HepG2 (cell line): ENCODE results near the gene TPRN. TPM values are rescaled to one million over a fixed set of nuclear protein-coding genes. Genes with fewer than 3 reads are reported as not detected.
A peak's percentile ranks its signal among the peaks of the same experiment; 100 is the strongest.

ENCODE experiments used
- CCDC6 ChIP-seq: sonication (generic); formaldehyde crosslinking; IDR thresholded peaks from 2 replicates; pipeline ENCODE4 v1.8.1; 2022; ENCODE audit warnings: mild to moderate bottlenecking, missing genetic modification reagents, moderate library complexity
- CEBPB ChIP-seq: IDR thresholded peaks from 2 replicates; pipeline ENCODE4 v1.6.1; 2011; ENCODE audit warnings: low read depth, low read length, improper control_type of control experiment, borderline replicate concordance
- EP300 ChIP-seq, 3 experiments: sonication (generic) in 1 of 3; formaldehyde crosslinking in 1 of 3; IDR thresholded peaks; 2 replicates each; pipeline versions ENCODE4 v1.5.1 to v1.6.1; 2011 to 2020; ENCODE audit warnings: low read depth in 2 of 3, low read length in 2 of 3, borderline replicate concordance in 1 of 3, improper control_type of control experiment in 1 of 3, mild to moderate bottlenecking in 1 of 3, missing genetic modification reagents in 1 of 3, moderate library complexity in 1 of 3
- ETV5 ChIP-seq: IDR thresholded peaks from 2 replicates; pipeline ENCODE4 v1.6.1; 2018; ENCODE audit warnings: missing biosample characterization, missing genetic modification reagents, inconsistent platforms, borderline replicate concordance
- HNRNPL ChIP-seq: fragments of 200-400 bp; formaldehyde crosslinking; IDR thresholded peaks from 2 replicates; pipeline ENCODE4 v1.6.1; 2017; ENCODE audit warnings: mild to moderate bottlenecking, low read depth, low read length
- HOXA9 ChIP-seq: sonication (generic); formaldehyde crosslinking; IDR thresholded peaks from 2 replicates; pipeline ENCODE4 v1.8.1; 2022; ENCODE audit warnings: missing genetic modification reagents, mild to moderate bottlenecking, moderate library complexity, borderline replicate concordance
- KDM3A ChIP-seq: IDR thresholded peaks from 2 replicates; pipeline ENCODE4 v1.6.1; 2018; ENCODE audit warnings: low read depth, missing compliant biosample characterization
- KDM5A ChIP-seq: fragments of 200-600 bp; sonication (generic); IDR thresholded peaks from 2 replicates; pipeline ENCODE4 v1.7.0; 2018; ENCODE audit warnings: antibody characterized with exemption, mild to moderate bottlenecking, low read length, borderline replicate concordance
- MAFK ChIP-seq, 2 experiments: IDR thresholded peaks in 1 of 2; conservative IDR thresholded peaks in 1 of 2; 2 replicates each; pipeline ENCODE4 v1.6.1; 2011; ENCODE audit warnings: improper control_type of control experiment in 2 of 2, low read length in 2 of 2
- MTF1 ChIP-seq: sonication (generic); formaldehyde crosslinking; IDR thresholded peaks from 2 replicates; pipeline ENCODE4 v1.5.0; 2020; ENCODE audit warnings: missing genetic modification reagents
- PPARG ChIP-seq: conservative IDR thresholded peaks from 2 replicates; pipeline ENCODE4 v1.6.1; 2016; ENCODE audit warnings: missing biosample characterization, missing genetic modification reagents
- RCOR2 ChIP-seq: IDR thresholded peaks from 2 replicates; pipeline ENCODE4 v1.6.1; 2016; ENCODE audit warnings: missing biosample characterization, missing genetic modification reagents
- RNF2 ChIP-seq: fragments of 450-650 bp; conservative IDR thresholded peaks from 2 replicates; pipeline ENCODE4 v1.6.1; 2016; ENCODE audit warnings: low read depth
- SP140L ChIP-seq: sonication (generic); formaldehyde crosslinking; IDR thresholded peaks from 2 replicates; pipeline ENCODE4 v1.4.0; 2020; ENCODE audit warnings: missing genetic modification reagents, borderline replicate concordance
- TAF1 ChIP-seq: sonication (generic); formaldehyde crosslinking; IDR thresholded peaks from 2 replicates; pipeline ENCODE4 v1.4.0; 2020; ENCODE audit warnings: missing genetic modification reagents
- TBX3 ChIP-seq: fragments of 450-650 bp; IDR thresholded peaks from 2 replicates; pipeline ENCODE4 v1.6.1; 2017; ENCODE audit warnings: antibody characterized with exemption, mild to moderate bottlenecking, inconsistent platforms, borderline replicate concordance
- ZFP36L1 ChIP-seq: sonication (generic); formaldehyde crosslinking; IDR thresholded peaks from 2 replicates; pipeline ENCODE4 v1.8.0; 2022; ENCODE audit warnings: mild to moderate bottlenecking, missing genetic modification reagents, moderate library complexity
- ZNF3 ChIP-seq: IDR thresholded peaks from 2 replicates; pipeline ENCODE4 v1.7.0; 2017; ENCODE audit warnings: inconsistent platforms
- ZNF546 ChIP-seq: sonication (generic); formaldehyde crosslinking; conservative IDR thresholded peaks from 2 replicates; pipeline ENCODE4 v1.8.1; 2023; ENCODE audit warnings: mild to moderate bottlenecking, missing genetic modification reagents
- ZNF572 ChIP-seq: sonication (generic); formaldehyde crosslinking; IDR thresholded peaks from 2 replicates; pipeline ENCODE4 v1.5.1; 2020; ENCODE audit warnings: mild to moderate bottlenecking, missing genetic modification reagents
- polyA plus RNA-seq, 8 experiments: library from polyadenylated mRNA; depleted of rRNA in 3 of 8; stranded (reverse) in 7 of 8; unstranded in 1 of 8; fragments of >200 nt; fragmentation: Illumina TruSeq in 4 of 8; extraction: Trizol in 4 of 8; gene quantifications; 2 replicates each; pipeline versions ENCODE4 v1.2.1 to v1.2.3, GENCODE V29; 2011 to 2016; ENCODE audit warnings: low read depth in 4 of 8, missing spikeins in 1 of 8, mixed read lengths in 1 of 8; ENCODE audit not compliant: insufficient read depth in 1 of 8
- total RNA-seq, 5 experiments: library from RNA; depleted of rRNA; stranded (reverse); fragments of >200 nt; fragmentation: Illumina TruSeq; extraction: Trizol; gene quantifications; 2 replicates each; pipeline ENCODE4 v1.2.3, GENCODE V29; 2016; ENCODE audit warnings: low read depth in 1 of 5
- TF ChIP-seq, protein P1 (sequence below): sonication (generic); formaldehyde crosslinking; IDR thresholded peaks from 2 replicates; pipeline ENCODE4 v1.9.0; 2021; ENCODE audit warnings: missing genetic modification reagents, mild to moderate bottlenecking, borderline replicate concordance
- TF ChIP-seq, protein P2 (sequence below): sonication (generic); formaldehyde crosslinking; IDR thresholded peaks from 2 replicates; pipeline ENCODE4 v1.9.0; 2022; ENCODE audit warnings: missing genetic modification reagents, mild to moderate bottlenecking, borderline replicate concordance
- TF ChIP-seq, protein P3 (sequence below): IDR thresholded peaks from 2 replicates; pipeline ENCODE4 v1.6.1; 2016
- TF ChIP-seq, protein P4 (sequence below): sonication (generic); formaldehyde crosslinking; IDR thresholded peaks from 2 replicates; pipeline ENCODE4 v1.4.0; 2020; ENCODE audit warnings: missing genetic modification reagents, mild to moderate bottlenecking, borderline replicate concordance

TPRN gene
- total and polyA plus RNA-seq, 2 of the 13 experiments (the other 11 are each of a cell fraction or from before 2014, with no cell fraction given): 10.1 to 19.2 TPM

DNA sequence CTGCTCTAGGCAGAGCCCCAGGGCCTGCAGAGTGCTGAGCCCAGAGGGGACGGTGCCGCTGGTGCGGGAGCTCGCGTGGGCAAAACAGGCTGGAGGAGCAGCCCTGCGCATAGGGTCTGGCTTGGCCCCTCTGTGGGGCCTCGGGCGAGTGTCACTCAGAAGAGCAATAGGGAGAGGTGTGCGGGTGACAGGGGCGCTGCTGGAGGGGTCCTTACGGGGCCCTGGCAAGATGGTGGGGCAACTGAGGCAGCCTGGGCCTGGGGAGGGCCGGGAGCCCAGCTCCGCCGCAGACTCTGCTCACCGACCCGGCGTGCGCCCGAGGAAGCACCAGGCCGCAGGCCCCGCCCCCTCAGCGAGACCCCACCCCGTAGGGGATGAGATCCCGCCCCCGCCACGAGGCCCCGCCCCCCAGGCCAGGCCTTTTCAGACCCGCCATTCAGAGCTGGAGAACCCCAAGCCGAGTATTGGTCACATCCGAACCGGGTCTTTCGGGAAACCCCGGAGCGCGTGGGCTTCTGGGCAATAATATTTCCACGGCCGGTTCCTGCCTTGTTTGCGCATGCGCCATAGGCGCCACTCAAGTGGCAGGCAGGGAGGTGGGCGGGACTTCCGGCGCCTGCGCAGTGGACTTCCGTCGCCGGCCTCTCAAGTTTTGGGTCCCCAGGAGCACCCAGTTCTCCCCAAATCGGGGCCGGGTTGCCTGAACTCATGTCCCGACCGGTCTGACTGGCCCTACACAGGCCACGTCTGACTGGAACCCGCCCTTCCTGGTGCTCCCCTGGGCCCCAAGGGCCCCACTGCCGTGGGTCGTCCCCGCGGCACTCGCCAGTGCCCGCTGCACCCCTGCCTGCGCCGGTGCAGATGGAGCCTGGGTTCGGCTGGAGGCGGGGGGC lies 22.8 kb upstream of the TPRN start (continued):
- TF ChIP-seq RNF2 (no peak), CEBPB (no peak), HNRNPL (0 out of 2 replicates have a peak, but pooled peaks have one; percentile 16), ZFP36L1 (CRISPR knock-in tag) (no peak), RCOR2 (CRISPR knock-in tag) (no peak), EP300 (IDR thresholded peaks at IDR 0.05; ENCODE audit: low read depth in 2 of 2, low read length in 2 of 2) (no peak), EP300 (CRISPR knock-in tag; IDR thresholded peaks at IDR 0.05; ENCODE audit: borderline replicate concordance) (no peak), ETV5 (CRISPR knock-in tag) (no peak), TBX3 (no peak), ZNF572 (CRISPR knock-in tag) (no peak), TAF1 (0 out of 2 replicates have a peak, but pooled peaks have one; percentile 18), KDM5A (peak; percentile 86), HOXA9 (CRISPR knock-in tag) (no peak), CCDC6 (CRISPR knock-in tag) (no peak), ZNF3 (CRISPR knock-in tag) (no peak), MTF1 (CRISPR knock-in tag) (no peak), PPARG (CRISPR knock-in tag) (no peak), ZNF546 (CRISPR knock-in tag) (no peak), KDM3A (CRISPR knock-in tag) (no peak), MAFK (conservative IDR thresholded peaks at IDR 0.05 in 1 of 2, IDR thresholded peaks at IDR 0.05 in 1 of 2; ENCODE audit: low read length in 2 of 2) (no peak), SP140L (CRISPR knock-in tag) (no peak)
- TF ChIP-seq, protein P1, sequence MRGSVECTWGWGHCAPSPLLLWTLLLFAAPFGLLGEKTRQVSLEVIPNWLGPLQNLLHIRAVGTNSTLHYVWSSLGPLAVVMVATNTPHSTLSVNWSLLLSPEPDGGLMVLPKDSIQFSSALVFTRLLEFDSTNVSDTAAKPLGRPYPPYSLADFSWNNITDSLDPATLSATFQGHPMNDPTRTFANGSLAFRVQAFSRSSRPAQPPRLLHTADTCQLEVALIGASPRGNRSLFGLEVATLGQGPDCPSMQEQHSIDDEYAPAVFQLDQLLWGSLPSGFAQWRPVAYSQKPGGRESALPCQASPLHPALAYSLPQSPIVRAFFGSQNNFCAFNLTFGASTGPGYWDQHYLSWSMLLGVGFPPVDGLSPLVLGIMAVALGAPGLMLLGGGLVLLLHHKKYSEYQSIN (CRISPR knock-in tag): no peak
- TF ChIP-seq, protein P2, sequence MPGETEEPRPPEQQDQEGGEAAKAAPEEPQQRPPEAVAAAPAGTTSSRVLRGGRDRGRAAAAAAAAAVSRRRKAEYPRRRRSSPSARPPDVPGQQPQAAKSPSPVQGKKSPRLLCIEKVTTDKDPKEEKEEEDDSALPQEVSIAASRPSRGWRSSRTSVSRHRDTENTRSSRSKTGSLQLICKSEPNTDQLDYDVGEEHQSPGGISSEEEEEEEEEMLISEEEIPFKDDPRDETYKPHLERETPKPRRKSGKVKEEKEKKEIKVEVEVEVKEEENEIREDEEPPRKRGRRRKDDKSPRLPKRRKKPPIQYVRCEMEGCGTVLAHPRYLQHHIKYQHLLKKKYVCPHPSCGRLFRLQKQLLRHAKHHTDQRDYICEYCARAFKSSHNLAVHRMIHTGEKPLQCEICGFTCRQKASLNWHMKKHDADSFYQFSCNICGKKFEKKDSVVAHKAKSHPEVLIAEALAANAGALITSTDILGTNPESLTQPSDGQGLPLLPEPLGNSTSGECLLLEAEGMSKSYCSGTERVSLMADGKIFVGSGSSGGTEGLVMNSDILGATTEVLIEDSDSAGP: peak; percentile 55; the same call in 1 of the 2 replicates
- TF ChIP-seq, protein P3, sequence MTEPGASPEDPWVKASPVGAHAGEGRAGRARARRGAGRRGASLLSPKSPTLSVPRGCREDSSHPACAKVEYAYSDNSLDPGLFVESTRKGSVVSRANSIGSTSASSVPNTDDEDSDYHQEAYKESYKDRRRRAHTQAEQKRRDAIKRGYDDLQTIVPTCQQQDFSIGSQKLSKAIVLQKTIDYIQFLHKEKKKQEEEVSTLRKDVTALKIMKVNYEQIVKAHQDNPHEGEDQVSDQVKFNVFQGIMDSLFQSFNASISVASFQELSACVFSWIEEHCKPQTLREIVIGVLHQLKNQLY (CRISPR knock-in tag): no peak
- TF ChIP-seq, protein P4, sequence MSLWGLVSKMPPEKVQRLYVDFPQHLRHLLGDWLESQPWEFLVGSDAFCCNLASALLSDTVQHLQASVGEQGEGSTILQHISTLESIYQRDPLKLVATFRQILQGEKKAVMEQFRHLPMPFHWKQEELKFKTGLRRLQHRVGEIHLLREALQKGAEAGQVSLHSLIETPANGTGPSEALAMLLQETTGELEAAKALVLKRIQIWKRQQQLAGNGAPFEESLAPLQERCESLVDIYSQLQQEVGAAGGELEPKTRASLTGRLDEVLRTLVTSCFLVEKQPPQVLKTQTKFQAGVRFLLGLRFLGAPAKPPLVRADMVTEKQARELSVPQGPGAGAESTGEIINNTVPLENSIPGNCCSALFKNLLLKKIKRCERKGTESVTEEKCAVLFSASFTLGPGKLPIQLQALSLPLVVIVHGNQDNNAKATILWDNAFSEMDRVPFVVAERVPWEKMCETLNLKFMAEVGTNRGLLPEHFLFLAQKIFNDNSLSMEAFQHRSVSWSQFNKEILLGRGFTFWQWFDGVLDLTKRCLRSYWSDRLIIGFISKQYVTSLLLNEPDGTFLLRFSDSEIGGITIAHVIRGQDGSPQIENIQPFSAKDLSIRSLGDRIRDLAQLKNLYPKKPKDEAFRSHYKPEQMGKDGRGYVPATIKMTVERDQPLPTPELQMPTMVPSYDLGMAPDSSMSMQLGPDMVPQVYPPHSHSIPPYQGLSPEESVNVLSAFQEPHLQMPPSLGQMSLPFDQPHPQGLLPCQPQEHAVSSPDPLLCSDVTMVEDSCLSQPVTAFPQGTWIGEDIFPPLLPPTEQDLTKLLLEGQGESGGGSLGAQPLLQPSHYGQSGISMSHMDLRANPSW: no peak
